M059J (cell line): ENCODE measurements around the gene CSF3. TPM values are rescaled to one million over a fixed set of nuclear protein-coding genes. Genes with fewer than 3 reads are reported as not detected.
"Not testable (repeated sequence)": the region's sequence is repeated elsewhere in the genome, so short reads cannot be mapped to it uniquely, and the experiment has no call there.

Source experiments
- DNase-seq: peaks from one replicate; pipeline ENCODE4 v3.0.0-alpha.2; 2012; ENCODE audit warnings: low read depth
- total RNA-seq: library from RNA; depleted of rRNA; stranded (reverse); fragments of >200 nt; shearing (Covaris generic); gene quantifications from 2 replicates; pipeline ENCODE4 v1.2.3, GENCODE V29; 2014

Gene CSF3
- total RNA-seq, 1 experiment from 2014 or later = not detected

DNA sequence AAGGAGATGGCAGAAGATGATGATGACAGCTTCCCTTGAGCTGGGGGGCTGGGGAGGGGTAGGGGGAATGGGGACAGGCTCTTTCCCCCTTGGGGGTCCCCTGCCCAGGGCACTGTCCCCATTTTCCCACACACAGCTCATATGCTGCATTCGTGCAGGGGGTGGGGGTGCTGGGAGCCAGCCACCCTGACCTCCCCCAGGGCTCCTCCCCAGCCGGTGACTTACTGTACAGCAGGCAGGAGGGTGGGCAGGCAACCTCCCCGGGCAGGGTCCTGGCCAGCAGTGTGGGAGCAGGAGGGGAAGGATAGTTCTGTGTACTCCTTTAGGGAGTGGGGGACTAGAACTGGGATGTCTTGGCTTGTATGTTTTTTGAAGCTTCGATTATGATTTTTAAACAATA is 17.7 kb upstream of the CSF3 start:
- no peak for DNase-seq

- peak; percentile 24 for DNase-seq
Measured at GRCh38 chr17:39999067-39999466, 16.2 kb upstream of the CSF3 start.

DNA sequence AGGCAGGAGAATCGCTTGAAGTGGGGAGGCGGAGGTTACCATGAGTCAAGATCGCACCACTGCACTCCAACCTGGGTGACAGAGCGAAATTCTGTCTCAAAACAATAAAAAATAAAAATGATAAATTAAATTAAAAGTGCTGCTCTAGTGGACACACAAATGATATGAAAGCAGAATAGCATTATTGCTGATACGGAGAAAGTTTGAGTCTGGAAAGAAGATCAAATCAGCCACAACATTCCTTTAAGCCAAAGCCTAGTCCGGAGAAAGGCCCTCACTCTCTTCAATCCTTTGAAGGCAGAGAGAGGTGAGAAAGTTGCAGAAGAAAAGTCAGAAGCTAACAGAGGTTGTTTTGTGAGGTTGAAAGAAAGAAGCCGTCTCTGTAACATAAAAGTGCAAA is 15.1 kb upstream of the CSF3 start:
- no peak for DNase-seq

GRCh38 chr17:40001335-40001734 is 13.9 kb upstream of the CSF3 start:
- DNase-seq = not testable (repeated sequence)

DNA sequence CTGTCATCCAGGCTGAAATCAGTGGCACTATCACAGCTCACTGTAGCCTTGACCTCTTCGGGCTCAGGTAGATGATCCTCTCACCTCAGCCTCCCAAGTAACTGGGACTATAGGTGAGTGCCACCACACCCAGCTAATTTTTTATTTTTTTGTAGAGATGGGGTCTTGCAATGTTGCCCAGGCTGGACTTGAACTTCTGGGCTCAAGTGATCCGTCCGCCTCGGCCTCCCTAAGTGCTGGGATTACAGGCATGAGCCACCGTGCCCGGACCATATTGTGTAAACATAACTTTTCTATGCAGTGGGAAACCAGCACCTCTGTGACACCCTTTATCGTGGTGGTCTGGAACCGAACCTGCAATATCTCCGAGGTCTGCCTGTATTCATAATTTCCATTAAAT is 11.2 kb upstream of the CSF3 start:
- no peak for DNase-seq

- DNase-seq = no peak
Measured at GRCh38 chr17:40004712-40005111, 10.5 kb upstream of the CSF3 start.

DNA sequence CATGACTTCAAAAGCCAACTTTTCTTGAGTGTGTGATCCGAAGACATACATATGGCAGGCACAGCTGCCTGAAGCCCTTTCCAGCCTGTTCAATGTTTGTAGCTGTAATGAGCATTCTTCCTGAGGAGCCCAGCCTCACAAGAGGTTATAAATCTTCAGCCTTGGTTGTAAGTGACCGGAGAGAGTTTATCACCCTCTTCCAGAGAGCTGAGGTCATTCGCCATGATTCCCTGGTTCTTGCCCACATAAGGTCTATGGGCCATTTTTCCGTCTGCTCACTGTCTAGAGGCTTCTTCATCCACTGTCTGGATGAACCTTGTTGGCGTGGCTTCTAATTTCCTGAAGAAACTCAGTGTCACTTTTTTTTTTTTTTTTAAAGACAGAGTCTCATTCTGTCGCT is 9.7 kb upstream of the CSF3 start:
- DNase-seq = no peak

DNA sequence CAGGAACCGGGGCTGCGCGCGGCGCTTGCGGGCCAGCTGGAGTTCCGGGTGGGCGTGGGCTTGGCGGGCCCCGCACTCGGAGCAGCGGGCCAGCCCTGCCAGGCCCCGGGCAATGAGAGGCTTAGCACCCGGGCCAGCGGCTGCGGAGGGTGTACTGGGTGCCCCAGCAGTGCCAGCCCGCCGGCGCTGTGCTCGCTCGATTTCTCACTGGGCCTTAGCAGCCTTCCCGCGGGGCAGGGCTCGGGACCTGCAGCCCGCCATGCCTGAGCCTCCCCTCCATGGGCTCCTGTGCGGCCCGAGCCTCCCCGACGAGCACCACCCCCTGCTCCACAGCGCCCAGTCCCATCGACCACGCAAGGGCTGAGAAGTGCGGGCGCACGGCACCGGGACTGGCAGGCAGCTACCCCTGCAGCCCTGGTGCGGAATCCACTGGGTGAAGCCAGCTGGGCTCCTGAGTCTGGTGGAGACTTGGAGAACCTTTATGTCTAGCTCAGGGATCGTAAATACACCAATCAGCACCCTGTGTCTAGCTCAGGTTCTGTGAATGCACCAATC is 4.2 kb upstream of the CSF3 start:
- DNase-seq = not testable (repeated sequence)

DNA sequence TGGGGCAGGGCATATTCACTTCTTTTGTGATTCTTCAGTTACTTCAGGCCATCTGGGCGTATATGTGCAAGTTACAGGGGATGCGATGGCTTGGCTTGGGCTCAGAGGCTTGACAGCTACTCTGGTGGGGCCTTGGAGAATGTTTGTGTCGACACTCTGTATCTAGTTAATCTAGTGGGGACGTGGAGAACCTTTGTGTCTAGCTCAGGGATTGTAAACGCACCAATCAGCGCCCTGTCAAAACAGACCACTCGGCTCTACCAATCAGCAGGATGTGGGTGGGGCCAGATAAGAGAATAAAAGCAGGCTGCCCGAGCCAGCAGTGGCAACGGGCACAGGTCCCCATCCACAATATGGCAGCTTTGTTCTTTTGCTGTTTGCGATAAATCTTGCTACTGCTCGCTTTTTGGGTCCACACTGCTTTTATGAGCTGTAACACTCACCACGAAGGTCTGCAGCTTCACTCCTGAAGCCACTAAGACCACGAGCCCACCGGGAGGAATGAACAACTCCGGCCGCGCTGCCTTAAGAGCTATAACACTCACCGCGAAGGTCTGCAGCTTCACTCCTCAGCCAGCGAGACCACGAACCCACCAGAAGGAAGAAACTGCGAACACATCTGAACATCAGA is 3.1 kb upstream of the CSF3 start:
- DNase-seq = not testable (repeated sequence)

- no peak for DNase-seq
Measured at GRCh38 chr17:40014375-40014980, 762 bp upstream of the CSF3 start.

DNA sequence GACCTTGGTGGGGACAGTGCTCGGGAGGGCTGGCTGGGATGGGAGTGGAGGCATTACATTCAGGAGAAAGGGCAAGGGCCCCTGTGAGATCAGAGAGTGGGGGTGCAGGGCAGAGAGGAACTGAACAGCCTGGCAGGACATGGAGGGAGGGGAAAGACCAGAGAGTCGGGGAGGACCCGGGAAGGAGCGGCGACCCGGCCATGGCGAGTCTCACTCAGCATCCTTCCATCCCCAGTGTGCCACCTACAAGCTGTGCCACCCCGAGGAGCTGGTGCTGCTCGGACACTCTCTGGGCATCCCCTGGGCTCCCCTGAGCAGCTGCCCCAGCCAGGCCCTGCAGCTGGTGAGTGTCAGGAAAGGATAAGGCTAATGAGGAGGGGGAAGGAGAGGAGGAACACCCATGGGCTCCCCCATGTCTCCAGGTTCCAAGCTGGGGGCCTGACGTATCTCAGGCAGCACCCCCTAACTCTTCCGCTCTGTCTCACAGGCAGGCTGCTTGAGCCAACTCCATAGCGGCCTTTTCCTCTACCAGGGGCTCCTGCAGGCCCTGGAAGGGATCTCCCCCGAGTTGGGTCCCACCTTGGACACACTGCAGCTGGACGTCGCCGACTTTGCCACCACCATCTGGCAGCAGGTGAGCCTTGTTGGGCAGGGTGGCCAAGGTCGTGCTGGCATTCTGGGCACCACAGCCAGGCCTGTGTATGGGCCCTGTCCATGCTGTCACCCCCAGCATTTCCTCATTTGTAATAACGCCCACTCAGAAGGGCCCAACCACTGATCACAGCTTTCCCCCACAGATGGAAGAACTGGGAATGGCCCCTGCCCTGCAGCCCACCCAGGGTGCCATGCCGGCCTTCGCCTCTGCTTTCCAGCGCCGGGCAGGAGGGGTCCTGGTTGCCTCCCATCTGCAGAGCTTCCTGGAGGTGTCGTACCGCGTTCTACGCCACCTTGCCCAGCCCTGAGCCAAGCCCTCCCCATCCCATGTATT is 1.1 kb downstream of the CSF3 start:
- DNase-seq = no peak

GRCh38 chr17:40017422-40018080 is 2.3 kb downstream of the CSF3 start:
- DNase-seq = no peak

- peak; percentile 69 for DNase-seq
Measured at GRCh38 chr17:40018211-40019121, 3.2 kb downstream of the CSF3 start.

DNA sequence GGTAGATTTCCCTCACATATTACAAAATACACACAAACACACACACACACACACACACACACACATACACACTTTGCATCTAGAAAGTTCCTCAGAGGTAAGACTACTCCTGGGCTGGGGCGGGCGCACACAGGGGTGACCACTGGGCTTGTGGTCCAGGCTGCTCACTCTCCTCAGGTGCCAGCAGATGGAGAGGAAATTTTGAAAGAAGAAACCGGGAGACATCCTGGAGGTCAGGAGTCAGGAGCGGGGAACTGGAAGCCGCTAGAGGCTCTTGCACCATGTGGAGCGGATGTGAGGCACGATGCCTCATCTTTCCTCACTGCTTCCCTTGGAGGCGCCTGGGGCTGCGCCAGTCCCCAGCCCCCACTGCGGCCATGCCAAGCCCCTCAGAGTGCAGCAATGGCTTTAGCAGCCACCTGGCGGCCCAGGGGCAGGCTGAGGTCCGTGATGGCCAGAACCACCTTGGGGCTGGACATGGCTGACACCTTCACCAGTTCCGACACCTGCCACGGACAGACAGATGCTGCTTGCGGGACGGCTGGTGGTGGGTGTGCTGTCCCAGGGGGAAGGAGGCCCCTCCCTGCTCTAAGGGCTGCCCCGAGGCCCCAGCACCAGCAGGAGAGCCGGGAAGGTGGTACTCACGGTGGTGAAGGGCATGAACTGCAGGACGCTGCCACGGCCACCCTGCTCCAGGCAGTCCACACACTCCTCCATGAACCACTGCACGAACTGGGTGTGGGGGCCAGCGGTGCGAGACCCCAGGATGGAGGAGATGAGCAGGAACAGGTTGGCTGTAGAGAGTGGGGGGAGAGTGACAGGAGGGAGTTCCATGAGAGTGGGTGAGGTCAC is 4.1 kb downstream of the CSF3 start:
- no peak for DNase-seq

- DNase-seq = no peak
Measured at GRCh38 chr17:40020146-40020545, 4.9 kb downstream of the CSF3 start.

DNA sequence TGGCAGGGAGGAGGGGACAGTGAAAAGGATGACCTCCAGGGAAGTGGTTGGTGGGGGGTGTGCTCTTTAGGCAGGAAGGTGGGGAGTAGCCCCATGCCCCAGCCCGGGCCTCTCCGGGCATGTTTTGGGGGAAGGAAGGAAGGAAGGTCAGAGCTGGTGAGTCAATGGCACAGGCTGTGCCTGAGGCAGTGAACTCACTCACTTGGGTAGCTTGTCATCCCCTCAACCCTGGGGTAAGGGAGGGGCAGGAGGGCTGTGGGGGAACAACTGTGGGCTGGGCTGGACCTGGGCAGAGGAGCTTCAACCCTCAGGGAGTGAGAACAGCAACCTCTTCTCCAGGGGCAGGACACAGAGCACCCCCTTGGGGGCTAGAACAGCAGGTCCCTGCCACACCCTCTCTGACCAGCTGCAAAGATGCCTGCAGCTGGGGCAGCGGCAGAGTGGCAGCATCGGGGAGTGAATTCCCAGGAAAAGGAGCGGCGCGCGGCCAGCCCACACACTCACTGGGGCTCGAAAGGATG is 6.3 kb downstream of the CSF3 start:
- DNase-seq = peak; percentile 98

DNA sequence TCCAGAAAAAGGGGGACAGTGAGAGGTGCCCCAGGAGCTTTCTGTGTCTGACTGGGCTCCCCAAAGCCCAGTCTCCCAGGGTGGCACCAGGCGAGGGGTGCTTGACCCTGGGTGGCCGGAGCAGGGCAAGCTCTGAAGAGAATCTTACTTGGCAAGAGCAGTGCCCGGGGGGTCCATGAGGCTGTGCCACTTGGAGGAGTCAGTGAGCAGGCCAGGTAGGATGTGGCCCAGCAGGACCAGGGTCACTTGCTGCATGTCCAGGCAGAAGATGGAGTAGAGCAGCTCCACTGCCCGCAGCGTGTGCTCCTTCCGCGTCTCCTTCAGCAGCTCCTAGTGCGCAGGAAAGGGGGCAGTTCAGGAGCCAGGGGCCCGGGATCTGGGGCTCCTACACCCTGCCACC is 7.3 kb downstream of the CSF3 start:
- DNase-seq = no peak

GRCh38 chr17:40022961-40023541 is 7.8 kb downstream of the CSF3 start:
- DNase-seq = no peak
